ENCODE results near the gene ERCC5. TPM values are rescaled to one million over a fixed set of nuclear protein-coding genes. Genes with fewer than 3 reads are reported as not detected.

Gene ERCC5
- total and polyA plus RNA-seq, 9 of the 15 experiments (the other 6 are each of a cell fraction or from before 2014, with no cell fraction given) = 7.4 to 43.1 (median 33.9) TPM

DNA sequence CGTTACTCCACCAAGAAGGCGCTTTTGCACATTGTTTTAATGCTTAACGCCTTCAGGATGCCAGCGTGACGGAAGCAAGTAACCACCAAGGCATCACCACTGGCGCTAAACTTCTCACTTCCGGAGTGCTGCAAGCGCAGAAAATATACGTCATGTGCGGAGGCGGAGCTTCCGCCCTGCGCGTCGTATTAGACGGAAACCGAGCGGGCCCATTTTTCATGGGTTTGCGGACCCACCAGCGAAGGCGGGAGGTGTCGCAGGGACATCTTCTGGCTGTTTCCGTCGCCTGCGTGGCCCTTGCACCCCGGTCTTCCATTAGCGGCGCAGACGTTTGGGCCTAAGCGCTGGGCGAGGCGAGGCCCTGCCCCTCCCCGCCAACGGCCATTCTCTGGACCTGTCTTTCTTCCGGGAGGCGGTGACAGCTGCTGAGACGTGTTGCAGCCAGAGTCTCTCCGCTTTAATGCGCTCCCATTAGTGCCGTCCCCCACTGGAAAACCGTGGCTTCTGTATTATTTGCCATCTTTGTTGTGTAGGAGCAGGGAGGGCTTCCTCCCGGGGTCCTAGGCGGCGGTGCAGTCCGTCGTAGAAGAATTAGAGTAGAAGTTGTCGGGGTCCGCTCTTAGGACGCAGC lies at the start of gene ERCC5 (continued):
- peak; percentile 85 to 88 for TF ChIP-seq FOXK2 (conservative IDR thresholded peaks at IDR 0.05 in 1 of 2, IDR thresholded peaks at IDR 0.05 in 1 of 2; ENCODE audit: low read depth in 2 of 2)
- no peak for TF ChIP-seq ZNF354B (CRISPR knock-in tag; IDR thresholded peaks at IDR 0.05)
- no peak for TF ChIP-seq XRCC4 (IDR thresholded peaks at IDR 0.05; ENCODE audit: extremely low read depth, insufficient read depth, insufficient read length)
- no peak for TF ChIP-seq ZNF282 (CRISPR knock-in tag; IDR thresholded peaks at IDR 0.05)
- no peak for TF ChIP-seq CLOCK (CRISPR knock-in tag; IDR thresholded peaks at IDR 0.05; ENCODE audit: borderline replicate concordance)
- TF ChIP-seq NFIX (CRISPR knock-in tag; IDR thresholded peaks at IDR 0.05; ENCODE audit: low read depth) = no peak
- no peak for TF ChIP-seq BRD9 (IDR thresholded peaks at IDR 0.05; ENCODE audit: low read depth, partially characterized antibody)
- no peak for TF ChIP-seq HIVEP1 (CRISPR knock-in tag; IDR thresholded peaks at IDR 0.05)
- TF ChIP-seq GABPB1 (CRISPR knock-in tag; IDR thresholded peaks at IDR 0.05) = peak; percentile 94
- no peak for TF ChIP-seq ZNF384 (IDR thresholded peaks at IDR 0.05; ENCODE audit: low read depth, low read length)
- TF ChIP-seq HSF4 (CRISPR knock-in tag; IDR thresholded peaks at IDR 0.05; ENCODE audit: borderline replicate concordance) = no peak
- TF ChIP-seq, protein P1, sequence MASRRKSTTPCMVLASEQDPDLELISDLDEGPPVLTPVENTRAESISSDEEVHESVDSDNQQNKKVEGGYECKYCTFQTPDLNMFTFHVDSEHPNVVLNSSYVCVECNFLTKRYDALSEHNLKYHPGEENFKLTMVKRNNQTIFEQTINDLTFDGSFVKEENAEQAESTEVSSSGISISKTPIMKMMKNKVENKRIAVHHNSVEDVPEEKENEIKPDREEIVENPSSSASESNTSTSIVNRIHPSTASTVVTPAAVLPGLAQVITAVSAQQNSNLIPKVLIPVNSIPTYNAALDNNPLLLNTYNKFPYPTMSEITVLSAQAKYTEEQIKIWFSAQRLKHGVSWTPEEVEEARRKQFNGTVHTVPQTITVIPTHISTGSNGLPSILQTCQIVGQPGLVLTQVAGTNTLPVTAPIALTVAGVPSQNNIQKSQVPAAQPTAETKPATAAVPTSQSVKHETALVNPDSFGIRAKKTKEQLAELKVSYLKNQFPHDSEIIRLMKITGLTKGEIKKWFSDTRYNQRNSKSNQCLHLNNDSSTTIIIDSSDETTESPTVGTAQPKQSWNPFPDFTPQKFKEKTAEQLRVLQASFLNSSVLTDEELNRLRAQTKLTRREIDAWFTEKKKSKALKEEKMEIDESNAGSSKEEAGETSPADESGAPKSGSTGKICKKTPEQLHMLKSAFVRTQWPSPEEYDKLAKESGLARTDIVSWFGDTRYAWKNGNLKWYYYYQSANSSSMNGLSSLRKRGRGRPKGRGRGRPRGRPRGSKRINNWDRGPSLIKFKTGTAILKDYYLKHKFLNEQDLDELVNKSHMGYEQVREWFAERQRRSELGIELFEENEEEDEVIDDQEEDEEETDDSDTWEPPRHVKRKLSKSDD (conservative IDR thresholded peaks at IDR 0.05; ENCODE audit: low read length) = no peak
- no peak for TF ChIP-seq FOXJ2 (tag; IDR thresholded peaks at IDR 0.05)
- no peak for TF ChIP-seq DPF2 (IDR thresholded peaks at IDR 0.05)
- TF ChIP-seq ZFP36 (IDR thresholded peaks at IDR 0.05; ENCODE audit: low read depth, low read length, partially characterized antibody) = peak; percentile 27
- TF ChIP-seq ATF7 (IDR thresholded peaks at IDR 0.05) = peak; percentile 90
- no peak for TF ChIP-seq GABPB2 (CRISPR knock-in tag; conservative IDR thresholded peaks at IDR 0.05)

Data from K562 (cell line).